Thyroid gland (tissue), 4 donors: ENCODE data around the gene CHST2. TPM values are rescaled to one million over a fixed set of nuclear protein-coding genes. Genes with fewer than 3 reads are reported as not detected.

Experiments used
- DNase-seq, 2 donors: peaks; one replicate each; pipeline ENCODE4 v3.0.0-alpha.2; 2019
- H3K27ac ChIP-seq, 3 donors: fragments of 200-600 bp; sonication (generic); 1 replicate in 2 of 3; 2 replicates in 1 of 3; pipeline ENCODE4 v1.5.1; 2016 to 2019; ENCODE audit warnings: mild to moderate bottlenecking in 1 of 3, moderate library complexity in 1 of 3
- H3K27me3 ChIP-seq: fragments of 200-600 bp; sonication (generic); one replicate; pipeline ENCODE4 v1.5.1; 2019
- H3K36me3 ChIP-seq, 2 donors: fragments of 200-600 bp; sonication (generic); one replicate each; pipeline ENCODE4 v1.5.1; 2016 to 2019
- H3K4me1 ChIP-seq, 2 donors: fragments of 200-600 bp; sonication (generic); one replicate each; pipeline ENCODE4 v1.5.1; 2017 to 2019
- H3K4me3 ChIP-seq, 3 donors: fragments of 200-600 bp; sonication (generic); replicated peaks in 1 of 3; 1 replicate in 2 of 3; 2 replicates in 1 of 3; pipeline ENCODE4 v1.5.1; 2016; ENCODE audit warnings: mild to moderate bottlenecking in 1 of 3
- H3K9me3 ChIP-seq: fragments of 200-600 bp; sonication (generic); one replicate; pipeline ENCODE4 v1.5.1; 2017
- POLR2A ChIP-seq, 2 donors: fragments of 450-650 bp; IDR thresholded peaks; one replicate each; pipeline ENCODE4 v1.6.1; 2017; ENCODE audit warnings: antibody characterized with exemption in 2 of 2, mild to moderate bottlenecking in 2 of 2, moderate library complexity in 1 of 2
- WGBS, 2 donors: methylation state at CpG; one replicate each; pipeline ENCODE4 v1.1.5; 2017; 5-methylcytosine and 5-hydroxymethylcytosine counted together
- intact Hi-C: fragments of 100-400 bp; cut with DNase I; formaldehyde crosslinking; loops from one replicate; pipeline ENCODE4 v1.15.1; 2023
- total RNA-seq, 4 donors: library from RNA; depleted of rRNA; stranded (reverse); fragments of >200 nt; gene quantifications; one replicate each; pipeline ENCODE4 v1.2.3, GENCODE V29; 2016
- TF ChIP-seq, protein P1 (sequence below), 6 experiments: fragments of 200-600 bp in 3 of 6; fragments of 450-650 bp in 3 of 6; sonication (generic) in 3 of 6; IDR thresholded peaks; one replicate each; pipeline ENCODE4 v1.5.1; 2016 to 2019; ENCODE audit warnings: antibody characterized with exemption in 6 of 6, mild to moderate bottlenecking in 2 of 6, inconsistent platforms in 1 of 6, moderate library complexity in 1 of 6

CHST2 gene
- total RNA-seq, 4 donors from 2014 or later, result 8.5 to 14.0 (median 12.2) TPM

DNA sequence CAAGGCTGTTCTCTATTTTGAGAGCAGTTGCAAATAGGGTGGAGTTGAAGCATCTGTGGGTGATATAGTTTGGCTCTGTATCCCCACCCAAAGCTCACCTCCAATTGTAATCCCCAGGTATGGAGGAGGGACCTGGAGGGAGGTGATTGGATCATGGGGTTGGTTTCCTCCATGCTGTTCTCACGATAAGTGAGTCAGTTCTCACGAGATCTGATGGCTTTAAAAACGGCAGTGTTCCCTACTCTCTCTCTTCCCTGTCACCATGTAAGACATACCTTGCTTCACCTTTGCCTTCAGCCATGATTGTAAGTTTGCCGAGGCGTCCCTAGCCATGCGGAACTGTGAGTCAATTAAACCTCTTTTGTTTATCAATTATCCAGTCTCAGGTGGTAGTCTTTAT lies 21.0 kb downstream of the CHST2 start:
- H3K9me3 ChIP-seq, result no peaks in the 10 kb centered on the region
- H3K36me3 ChIP-seq, result no peaks in the 10 kb centered on the region
- H3K4me3 ChIP-seq, result no peak overlapping the region
- H3K27me3 ChIP-seq, result no peaks in the 10 kb centered on the region
- 89% methylated on average over 6 of the region's 6 CpGs for WGBS, 2 donors
- H3K27ac ChIP-seq, result no peak overlapping the region
- no peak for DNase-seq
- intact Hi-C loops, result no loop called here
- H3K4me1 ChIP-seq, result peaks cover 0 to under 1% of the 10 kb centered on the region in 2 donors
- TF ChIP-seq POLR2A (IDR thresholded peaks at IDR 0.05), result no peak
- TF ChIP-seq, protein P1, sequence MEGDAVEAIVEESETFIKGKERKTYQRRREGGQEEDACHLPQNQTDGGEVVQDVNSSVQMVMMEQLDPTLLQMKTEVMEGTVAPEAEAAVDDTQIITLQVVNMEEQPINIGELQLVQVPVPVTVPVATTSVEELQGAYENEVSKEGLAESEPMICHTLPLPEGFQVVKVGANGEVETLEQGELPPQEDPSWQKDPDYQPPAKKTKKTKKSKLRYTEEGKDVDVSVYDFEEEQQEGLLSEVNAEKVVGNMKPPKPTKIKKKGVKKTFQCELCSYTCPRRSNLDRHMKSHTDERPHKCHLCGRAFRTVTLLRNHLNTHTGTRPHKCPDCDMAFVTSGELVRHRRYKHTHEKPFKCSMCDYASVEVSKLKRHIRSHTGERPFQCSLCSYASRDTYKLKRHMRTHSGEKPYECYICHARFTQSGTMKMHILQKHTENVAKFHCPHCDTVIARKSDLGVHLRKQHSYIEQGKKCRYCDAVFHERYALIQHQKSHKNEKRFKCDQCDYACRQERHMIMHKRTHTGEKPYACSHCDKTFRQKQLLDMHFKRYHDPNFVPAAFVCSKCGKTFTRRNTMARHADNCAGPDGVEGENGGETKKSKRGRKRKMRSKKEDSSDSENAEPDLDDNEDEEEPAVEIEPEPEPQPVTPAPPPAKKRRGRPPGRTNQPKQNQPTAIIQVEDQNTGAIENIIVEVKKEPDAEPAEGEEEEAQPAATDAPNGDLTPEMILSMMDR (IDR thresholded peaks at IDR 0.05), result no peak

- no peak for DNase-seq
- intact Hi-C loops, result no loop called here
- TF ChIP-seq, protein P1 (IDR thresholded peaks at IDR 0.05), result no peak
- no peak for TF ChIP-seq POLR2A (IDR thresholded peaks at IDR 0.05)
- H3K27me3 ChIP-seq, result no peaks in the 10 kb centered on the region
- no peaks in the 10 kb centered on the region for H3K9me3 ChIP-seq
- H3K4me3 ChIP-seq, result no peak overlapping the region
- H3K36me3 ChIP-seq, result no peaks in the 10 kb centered on the region
- peaks cover 5 to 7% of the 10 kb centered on the region in 2 donors for H3K4me1 ChIP-seq
- H3K27ac ChIP-seq, result no peak overlapping the region
- 91 to 97% methylated on average over 10 to 17 of the region's 17 CpGs for WGBS, 2 donors
Observed at GRCh38 chr3:143142354-143142753, 22.8 kb downstream of the CHST2 start.

GRCh38 chr3:143145906-143146305 lies 26.3 kb downstream of the CHST2 start:
- intact Hi-C loops, result no loop called here
- WGBS, 2 donors, result 47 to 48% methylated on average over 4 of the region's 4 CpGs

GRCh38 chr3:143146486-143147274 lies 27.1 kb downstream of the CHST2 start:
- intact Hi-C loops, result no loop called here
- no peak overlapping the region for H3K27ac ChIP-seq
- H3K27me3 ChIP-seq, result no peaks in the 10 kb centered on the region
- no peaks in the 10 kb centered on the region for H3K36me3 ChIP-seq
- DNase-seq, result no peak
- TF ChIP-seq POLR2A (IDR thresholded peaks at IDR 0.05), result no peak
- TF ChIP-seq, protein P1 (IDR thresholded peaks at IDR 0.05), result no peak
- 87 to 90% methylated on average over 12 of the region's 12 CpGs for WGBS, 2 donors
- H3K4me3 ChIP-seq, result no peak overlapping the region
- H3K9me3 ChIP-seq, result no peaks in the 10 kb centered on the region
- H3K4me1 ChIP-seq, result peaks cover 5 to 7% of the 10 kb centered on the region in 2 donors

More at GRCh38 chr3:143145906-143146305, 26.3 kb downstream of the CHST2 start:
- Histone ChIP-seq H3K4me3 (no peak overlapping the region), H3K27ac (no peak overlapping the region), H3K36me3 (no peaks in the 10 kb centered on the region), H3K27me3 (no peaks in the 10 kb centered on the region), H3K9me3 (no peaks in the 10 kb centered on the region), H3K4me1 (peaks cover 5 to 7% of the 10 kb centered on the region in 2 donors)
- no peak for TF ChIP-seq POLR2A (IDR thresholded peaks at IDR 0.05)
- TF ChIP-seq, protein P1 (IDR thresholded peaks at IDR 0.05), result no peak
- no peak for DNase-seq

GRCh38 chr3:143147707-143148106 lies 28.1 kb downstream of the CHST2 start:
- H3K36me3 ChIP-seq, result no peaks in the 10 kb centered on the region
- H3K27me3 ChIP-seq, result no peaks in the 10 kb centered on the region
- whole genome bisulfite sequencing, 2 donors, result 84 to 91% methylated on average over 2 of the region's 2 CpGs
- intact Hi-C loops, result no loop called here
- H3K9me3 ChIP-seq, result no peaks in the 10 kb centered on the region
- no peak for DNase-seq
- H3K4me3 ChIP-seq, result no peak overlapping the region
- peaks cover 5 to 7% of the 10 kb centered on the region in 2 donors for H3K4me1 ChIP-seq
- no peak for TF ChIP-seq POLR2A (IDR thresholded peaks at IDR 0.05)
- TF ChIP-seq, protein P1 (IDR thresholded peaks at IDR 0.05), result no peak
- no peak overlapping the region for H3K27ac ChIP-seq
